Stimulated activated CD8-positive, alpha-beta memory T cell treated with anti-CD3 and anti-CD28 coated beads, Interleukin-15, amount 100 ng/mL, for 4 hours (primary cell): ENCODE results near the gene LTBP2.

Experiments used
- DNase-seq, 2 donors: peaks; one replicate each; pipeline ENCODE4 v3.0.0-alpha.2; 2020; ENCODE audit warnings: low read depth in 2 of 2

The LTBP2 gene

DNA sequence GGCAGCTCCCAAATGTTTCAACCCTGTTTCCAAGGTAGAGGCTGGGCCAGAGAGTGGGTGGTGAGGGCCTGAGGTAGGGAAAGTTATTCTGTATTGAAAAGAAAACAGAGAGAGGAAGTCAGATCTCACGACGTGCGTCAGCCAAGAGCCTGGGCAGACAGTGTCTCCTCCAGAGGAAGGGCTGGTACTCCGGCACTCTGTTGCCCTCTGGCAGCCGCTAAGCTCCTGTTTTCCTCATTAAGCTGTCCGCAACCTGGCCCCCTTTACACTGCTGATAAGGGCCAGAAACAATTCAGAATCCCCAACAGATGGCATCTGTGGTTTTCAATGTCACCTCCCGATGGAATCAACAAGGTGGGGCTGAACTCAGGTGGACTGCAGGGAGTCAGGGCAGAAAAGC is 26.0 kb upstream of the LTBP2 start:
- no peak for DNase-seq

DNA sequence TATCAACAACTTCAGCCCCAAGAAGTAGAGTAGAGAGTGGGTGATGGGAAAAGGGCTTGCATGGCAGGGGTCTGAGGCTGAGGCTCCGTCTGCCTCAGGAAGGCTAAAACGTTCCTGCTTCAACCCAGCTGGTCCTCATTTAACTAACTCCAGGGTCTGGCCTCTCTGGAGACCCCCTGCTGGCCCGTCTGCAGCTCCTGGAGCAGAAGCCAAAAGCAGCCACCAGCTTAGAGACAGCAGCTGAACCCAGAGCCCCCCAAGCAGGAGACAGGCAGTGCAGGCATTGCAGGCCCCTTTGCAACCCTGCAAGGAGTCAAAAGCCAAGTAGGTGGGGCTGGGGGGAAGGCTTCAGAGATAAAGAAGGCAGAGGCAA is 25.1 kb upstream of the LTBP2 start:
- DNase-seq = no peak

DNA sequence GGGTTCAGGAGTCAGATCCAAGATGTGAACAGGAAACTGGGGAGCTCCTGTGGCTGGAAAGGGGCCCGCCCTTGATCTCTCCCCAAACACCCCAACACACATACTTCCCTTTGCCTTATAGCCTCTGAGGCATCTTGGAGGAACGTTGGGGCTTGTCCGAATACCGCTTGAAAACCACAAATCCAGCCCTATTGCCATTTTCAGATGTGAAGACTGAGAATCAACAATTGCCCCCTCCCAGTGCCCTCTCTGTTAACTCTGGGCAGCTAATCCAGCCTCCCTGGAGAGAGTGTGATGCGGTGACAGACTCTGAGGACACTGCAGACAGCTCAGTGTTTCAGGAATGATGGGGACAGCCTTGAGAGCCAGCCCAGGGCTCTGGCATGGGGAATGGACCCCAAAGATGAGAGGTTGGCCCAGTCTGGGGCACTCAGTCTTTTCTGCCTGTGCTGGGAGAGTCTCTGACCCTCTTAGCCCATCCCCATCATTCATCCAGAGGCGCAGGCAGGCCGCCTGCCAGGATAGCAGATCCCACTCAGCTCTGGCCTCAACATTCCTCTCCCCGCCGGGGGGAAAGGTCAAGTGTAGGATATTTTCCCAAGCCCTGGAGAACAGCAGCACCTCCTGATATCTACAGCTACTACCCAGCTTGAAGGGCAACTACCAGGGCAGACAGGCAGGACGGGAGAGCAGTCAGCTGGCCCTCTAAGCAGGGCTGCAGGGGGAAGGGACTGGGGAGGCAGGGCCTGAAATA is 24.6 kb upstream of the LTBP2 start:
- DNase-seq = no peak

- DNase-seq = no peak
Observed at GRCh38 chr14:74635847-74636246, 23.8 kb upstream of the LTBP2 start.

DNA sequence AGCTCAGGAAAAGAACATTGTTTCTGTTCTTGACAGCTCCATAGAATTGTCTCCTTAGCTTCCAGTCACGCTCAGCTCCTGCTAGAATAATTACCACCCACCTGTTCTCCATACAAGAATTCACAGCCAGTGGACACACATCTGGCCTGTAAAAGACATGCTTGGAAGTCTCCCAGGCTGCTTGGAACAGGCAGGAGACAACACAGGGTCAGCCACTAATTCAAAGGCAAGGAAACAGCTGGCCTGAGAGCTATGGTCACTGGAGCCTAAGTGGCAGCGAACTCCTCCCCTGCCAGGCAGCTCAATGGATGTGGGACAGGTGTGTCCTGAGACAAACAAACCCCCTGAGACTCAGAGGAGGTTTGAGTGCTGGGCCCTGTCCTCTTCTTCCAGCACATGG is 22.9 kb upstream of the LTBP2 start:
- DNase-seq = no peak

DNA sequence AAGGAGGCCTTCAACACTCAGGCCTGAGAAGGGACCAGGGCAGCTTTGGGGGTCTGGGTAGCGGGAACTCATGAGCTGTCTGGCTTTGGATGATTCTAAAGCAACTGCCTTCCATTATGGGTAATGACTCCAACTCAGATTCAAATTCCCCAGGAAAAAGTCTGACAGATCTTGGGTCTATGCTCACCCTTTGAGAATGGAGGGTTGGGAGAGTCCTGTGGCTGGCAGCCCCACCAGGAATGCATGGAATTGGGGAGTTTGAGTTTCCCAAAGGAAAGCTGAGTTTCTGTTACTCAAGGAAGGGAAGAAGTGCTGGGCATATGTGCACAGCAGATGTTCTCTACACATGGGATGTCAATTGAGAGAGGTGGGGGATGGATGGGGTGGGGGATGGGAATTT is 22.4 kb upstream of the LTBP2 start:
- DNase-seq = no peak

GRCh38 chr14:74630881-74631690 is 19.0 kb upstream of the LTBP2 start:
- no peak for DNase-seq

GRCh38 chr14:74628418-74628817 is 16.4 kb upstream of the LTBP2 start:
- DNase-seq = no peak

- DNase-seq = no peak
Observed at GRCh38 chr14:74627076-74627475, 15.0 kb upstream of the LTBP2 start.

DNA sequence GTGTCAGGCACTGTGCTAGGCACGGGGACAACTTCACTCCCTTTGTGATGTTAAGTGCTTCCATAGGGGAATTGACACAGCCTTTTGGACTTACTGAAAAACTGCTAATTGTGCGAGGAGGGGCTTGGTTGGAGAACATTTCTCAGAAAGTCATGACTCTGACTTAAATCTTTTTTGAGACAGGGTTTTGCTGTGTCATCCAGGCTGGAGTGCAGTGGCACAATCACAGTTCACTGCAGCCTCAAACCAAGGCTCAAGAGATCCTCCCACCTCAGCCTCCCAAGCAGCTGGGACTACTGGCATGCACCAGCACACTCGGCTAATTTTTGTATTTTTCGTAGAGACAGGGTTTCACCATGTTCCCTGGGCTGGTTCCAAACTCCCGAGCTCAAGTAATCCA is 10.2 kb upstream of the LTBP2 start:
- no peak for DNase-seq

- no peak for DNase-seq
Observed at GRCh38 chr14:74621556-74621955, 9.5 kb upstream of the LTBP2 start.

DNA sequence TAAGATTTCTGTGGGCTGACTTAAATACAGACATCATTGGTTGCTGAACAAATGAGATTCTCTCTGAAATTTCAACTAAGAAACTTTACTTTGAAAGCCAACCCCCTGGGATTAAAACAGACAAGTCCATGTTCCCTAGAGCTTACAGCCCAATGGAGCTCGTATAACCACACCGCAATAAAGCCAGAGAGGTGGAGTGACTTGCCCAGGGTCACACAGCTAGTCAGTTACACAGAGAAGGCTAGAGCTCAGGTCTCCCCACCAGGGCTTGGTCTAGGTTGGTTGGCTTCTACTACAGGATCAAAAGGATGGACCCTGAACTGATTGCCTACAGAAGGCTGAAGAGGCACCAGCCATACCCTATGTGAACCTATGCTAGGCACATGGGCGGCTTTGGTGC is 8.9 kb upstream of the LTBP2 start:
- no peak for DNase-seq

DNA sequence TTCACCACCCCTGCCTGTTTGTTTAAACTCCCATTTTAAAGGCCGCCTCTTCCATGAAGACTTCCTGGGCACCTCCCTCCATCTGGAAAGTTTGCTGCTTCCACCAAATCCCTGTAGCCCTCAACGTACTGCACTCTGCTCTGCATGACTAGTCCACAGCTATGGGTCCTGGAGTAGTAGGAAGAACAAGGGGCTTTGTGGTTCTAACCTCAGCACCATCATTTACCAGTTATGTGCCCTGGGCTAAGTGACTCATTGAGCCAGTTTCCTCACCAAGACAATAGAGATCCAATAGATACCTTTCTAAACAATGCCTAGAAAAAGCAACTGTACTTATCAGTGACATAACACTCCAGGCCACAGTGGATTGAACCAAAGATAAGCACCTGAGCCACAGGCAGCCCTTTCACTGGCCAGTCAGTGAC is 8.5 kb upstream of the LTBP2 start:
- no peak for DNase-seq

DNA sequence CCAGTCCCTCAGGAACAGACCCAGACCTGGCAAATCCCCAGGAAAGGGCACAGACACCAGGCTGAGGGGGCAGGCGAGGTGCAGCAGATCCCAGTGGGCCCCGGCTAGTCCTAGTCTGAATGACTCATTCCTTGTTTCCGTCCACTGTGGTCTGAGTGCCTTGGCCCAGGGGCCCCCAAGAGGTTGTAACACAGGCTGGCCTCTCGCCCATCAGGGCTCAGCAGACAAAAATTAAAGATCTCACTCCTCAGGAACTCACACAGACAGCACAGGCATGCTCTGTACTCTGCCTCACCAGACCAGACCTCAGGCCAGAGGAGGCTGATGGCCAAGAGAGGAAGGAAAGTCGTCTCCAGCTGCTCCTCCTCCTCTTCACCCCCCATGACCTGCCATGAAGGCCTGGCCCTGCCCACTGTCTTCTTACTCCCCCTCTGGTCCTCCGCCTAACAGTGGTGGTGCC is 7.7 kb upstream of the LTBP2 start:
- no peak for DNase-seq

GRCh38 chr14:74618078-74618952 is 6.3 kb upstream of the LTBP2 start:
- DNase-seq = peak; percentile 63

DNA sequence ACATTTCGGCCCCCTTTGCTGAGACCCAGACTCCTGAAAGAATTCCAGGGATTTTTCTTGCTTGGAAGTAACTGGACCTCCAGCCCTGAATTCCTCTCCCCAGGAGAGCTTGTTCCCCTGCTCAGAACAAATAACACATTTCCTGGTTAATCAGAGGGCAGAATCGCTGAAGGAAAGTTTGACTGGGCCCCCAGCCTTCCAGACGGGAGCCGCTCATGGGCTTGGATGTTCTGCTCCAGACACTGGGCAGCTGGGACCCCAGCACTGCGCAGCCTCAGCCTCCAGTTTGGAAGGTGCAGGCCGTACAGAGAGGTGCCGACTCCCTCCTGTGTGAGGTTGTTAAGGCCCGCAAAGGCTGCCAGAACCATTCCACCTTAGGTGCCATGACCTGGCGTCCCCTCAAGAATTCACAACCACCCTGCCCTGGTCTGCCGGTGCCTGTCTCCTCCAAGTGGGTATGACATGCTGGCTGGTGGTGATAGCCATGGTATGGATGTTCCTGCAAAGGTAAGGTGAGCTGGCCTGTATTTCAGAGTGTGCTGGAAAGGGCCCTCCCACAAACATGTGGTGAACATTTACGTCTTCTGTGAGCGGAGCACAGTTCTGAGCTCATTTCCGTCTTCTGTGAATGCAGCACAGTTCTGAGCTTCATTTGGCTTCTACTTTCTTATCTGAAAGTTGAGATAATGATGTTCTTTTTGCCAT is 5.1 kb upstream of the LTBP2 start:
- no peak for DNase-seq

GRCh38 chr14:74616507-74616906 is 4.5 kb upstream of the LTBP2 start:
- DNase-seq = no peak

DNA sequence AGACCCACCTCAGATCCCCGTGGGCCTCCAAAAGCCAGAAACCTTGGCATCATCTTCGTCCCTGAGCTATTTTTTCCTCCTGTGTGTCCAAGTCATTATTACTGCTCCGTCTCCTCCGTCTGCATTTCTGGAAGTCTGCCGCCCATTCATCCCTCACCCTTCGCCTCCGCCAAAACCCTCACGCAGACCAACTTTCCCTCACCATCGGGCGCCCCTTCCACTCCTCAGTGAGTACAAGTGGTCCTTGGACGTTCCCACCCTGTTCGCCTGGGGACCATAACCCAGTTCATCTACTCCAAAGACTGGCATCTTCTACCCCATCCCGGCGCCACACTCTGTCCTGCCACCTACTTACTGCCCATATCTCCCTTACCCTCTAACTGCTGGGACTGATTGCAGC is 3.7 kb upstream of the LTBP2 start:
- no peak for DNase-seq

- DNase-seq = no peak
Observed at GRCh38 chr14:74614508-74615495, 2.8 kb upstream of the LTBP2 start.

DNA sequence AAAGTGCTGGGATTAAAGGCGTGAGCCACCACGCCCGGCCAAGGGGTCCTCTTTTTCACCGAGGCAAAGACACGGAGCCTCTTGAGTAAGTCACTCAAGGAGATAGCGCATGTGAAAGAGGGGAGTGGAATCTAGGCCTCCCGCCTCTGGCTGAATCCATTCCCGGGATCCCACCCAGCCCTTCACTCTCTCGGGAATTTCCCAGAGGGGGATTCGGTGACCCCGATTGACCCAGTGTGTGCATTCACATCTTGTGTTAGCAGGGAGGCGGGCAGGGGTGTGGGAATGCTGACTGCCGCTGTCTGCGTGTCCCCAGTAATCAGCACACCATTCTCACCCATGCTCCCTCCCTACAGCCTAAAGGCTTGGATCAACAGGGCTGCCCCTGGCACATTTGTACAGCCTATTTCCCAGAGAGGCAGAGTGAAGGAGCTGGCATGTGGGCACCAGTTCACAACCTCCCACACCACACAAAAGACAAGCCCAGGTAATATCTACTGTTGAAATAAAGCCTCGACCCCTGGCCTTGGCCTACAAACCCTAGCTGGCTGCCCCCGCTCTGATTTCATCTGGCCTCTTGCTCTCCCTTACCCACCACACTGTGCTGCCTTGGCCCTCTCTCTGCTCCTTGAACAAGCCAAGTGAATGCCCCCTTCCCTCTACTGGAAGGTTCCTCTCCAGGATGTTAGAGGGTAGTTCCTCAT is 1.3 kb upstream of the LTBP2 start:
- DNase-seq = no peak
